GM12801 (cell line): Measurements from ENCODE around the gene SGCE.

Experiments
- TF ChIP-seq, protein P1 (sequence below): IDR thresholded peaks from one replicate; pipeline ENCODE4 v1.5.1; 2011; ENCODE audit warnings: control low read depth; ENCODE audit not compliant: insufficient read length; ENCODE audit errors: extremely low read depth

SGCE gene

DNA sequence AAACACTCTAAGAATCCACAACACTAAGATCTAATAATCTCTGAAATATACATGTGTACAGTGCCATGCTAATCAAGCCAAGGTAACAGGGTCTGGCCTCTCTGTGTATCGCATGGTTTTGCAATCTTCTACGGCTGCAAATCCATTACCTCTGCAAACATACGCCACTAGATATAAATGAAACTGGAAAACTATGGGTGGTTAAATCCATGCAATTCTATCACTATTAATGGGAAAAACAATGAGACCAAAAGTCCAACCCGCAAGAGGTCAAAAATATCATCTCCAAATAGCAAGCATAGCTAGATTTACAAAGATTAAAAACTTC, 23.0 kb downstream of the SGCE start:
- TF ChIP-seq, protein P1, sequence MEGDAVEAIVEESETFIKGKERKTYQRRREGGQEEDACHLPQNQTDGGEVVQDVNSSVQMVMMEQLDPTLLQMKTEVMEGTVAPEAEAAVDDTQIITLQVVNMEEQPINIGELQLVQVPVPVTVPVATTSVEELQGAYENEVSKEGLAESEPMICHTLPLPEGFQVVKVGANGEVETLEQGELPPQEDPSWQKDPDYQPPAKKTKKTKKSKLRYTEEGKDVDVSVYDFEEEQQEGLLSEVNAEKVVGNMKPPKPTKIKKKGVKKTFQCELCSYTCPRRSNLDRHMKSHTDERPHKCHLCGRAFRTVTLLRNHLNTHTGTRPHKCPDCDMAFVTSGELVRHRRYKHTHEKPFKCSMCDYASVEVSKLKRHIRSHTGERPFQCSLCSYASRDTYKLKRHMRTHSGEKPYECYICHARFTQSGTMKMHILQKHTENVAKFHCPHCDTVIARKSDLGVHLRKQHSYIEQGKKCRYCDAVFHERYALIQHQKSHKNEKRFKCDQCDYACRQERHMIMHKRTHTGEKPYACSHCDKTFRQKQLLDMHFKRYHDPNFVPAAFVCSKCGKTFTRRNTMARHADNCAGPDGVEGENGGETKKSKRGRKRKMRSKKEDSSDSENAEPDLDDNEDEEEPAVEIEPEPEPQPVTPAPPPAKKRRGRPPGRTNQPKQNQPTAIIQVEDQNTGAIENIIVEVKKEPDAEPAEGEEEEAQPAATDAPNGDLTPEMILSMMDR, result no peak

DNA sequence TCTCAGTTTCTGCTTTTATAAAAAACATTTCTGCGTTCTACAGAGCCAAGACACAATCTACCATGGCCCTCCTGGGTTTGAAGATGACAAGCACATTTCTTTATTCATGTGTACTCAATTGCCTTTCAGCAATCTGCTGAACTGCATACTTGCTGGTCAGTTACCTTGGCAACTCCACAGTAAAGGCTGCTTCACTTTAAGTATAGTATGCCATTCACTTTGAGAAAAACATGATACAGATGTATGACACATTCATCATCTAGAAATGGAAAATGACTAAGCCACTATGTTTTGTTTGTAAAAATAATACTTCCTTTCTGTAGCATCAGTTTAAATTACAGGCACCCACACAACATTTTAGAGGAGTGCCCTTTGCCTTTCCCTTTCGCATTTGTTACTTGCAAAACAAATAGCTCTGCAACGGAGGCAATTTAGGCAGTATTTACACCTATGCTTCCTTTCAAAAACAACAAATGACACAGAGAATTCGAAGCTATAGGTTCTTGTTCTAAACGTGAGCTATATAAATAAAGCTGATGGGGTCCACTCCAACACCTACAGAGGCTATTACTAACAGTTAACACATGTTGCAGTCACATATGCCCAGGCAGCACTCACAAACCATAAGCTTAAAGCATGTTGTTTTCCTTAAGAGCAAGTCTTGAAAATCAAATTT, 23.5 kb downstream of the SGCE start:
- TF ChIP-seq, protein P1, result no peak

DNA sequence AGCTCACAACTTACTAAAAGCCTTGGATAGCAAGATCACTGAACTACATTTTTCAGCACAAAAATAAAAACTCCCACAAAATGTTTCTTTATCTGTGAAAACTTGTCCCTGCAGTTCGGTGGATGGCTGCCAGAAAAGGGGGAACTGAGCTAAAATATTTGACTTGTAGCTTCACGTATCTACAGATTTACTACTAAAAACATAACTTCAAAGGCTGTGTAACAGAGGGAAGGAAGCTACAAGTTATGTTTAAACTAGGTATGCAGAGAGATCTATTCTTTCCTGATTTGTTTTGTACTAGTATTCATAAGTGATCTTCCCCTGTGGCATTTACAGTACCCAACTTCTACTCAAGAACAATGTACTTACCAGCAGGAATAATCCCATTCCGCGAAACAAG, 25.1 kb downstream of the SGCE start:
- TF ChIP-seq, protein P1, result no peak

DNA sequence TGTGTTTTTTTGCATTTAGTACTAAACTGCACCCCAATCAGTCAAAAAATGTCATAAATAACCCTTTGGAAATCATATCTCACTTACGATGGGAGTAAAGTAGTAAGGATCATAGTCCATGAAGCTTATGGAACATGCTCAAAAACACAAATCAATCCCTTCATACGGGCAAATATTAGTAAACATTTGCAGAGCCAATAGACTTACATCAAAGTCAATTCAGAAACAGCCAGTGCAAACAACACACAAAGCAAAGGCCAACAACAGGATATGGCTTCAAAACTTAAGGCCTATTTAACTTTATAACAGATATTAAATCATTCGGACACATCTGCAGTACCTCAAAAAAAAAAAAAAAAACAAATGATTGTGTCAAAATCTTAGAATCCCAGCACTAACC, 32.1 kb downstream of the SGCE start:
- TF ChIP-seq, protein P1, result no peak

- TF ChIP-seq, protein P1, result no peak
Measured at GRCh38 chr7:94621120-94621519, 34.8 kb downstream of the SGCE start.

GRCh38 chr7:94620703-94621118, 35.2 kb downstream of the SGCE start:
- TF ChIP-seq, protein P1, result no peak

GRCh38 chr7:94618126-94618525, 37.8 kb downstream of the SGCE start:
- TF ChIP-seq, protein P1, result no peak
